A549 (cell line): Measurements from ENCODE around the gene RPL7L1. TPM values are rescaled to one million over a fixed set of nuclear protein-coding genes. Genes with fewer than 3 reads are reported as not detected.

Source experiments
- ATAC-seq, 2 experiments: fragments of 200-7000 bp in 1 of 2; fragments of >200 bp in 1 of 2; cut with Nextera tagmentation in 1 of 2; cut with Tn5 transposase in 1 of 2; 3 replicates each; pipeline versions ENCODE4 v1.8.0 to v1.9.1; 2018 to 2020; ENCODE audit warnings: mild to moderate bottlenecking in 1 of 2, moderate library complexity in 1 of 2
- CTCF ChIA-PET: fragments of 300-600 bp; sonication (Branson Sonifier 250); formaldehyde crosslinking; extraction: SDS; loops from one replicate; lab custom pipeline; 2021; ENCODE audit warnings: antibody characterized with exemption, inconsistent platforms; lab: Yijun Ruan, JAX
- POLR2A ChIA-PET: fragments of 350-600 bp; formaldehyde crosslinking; extraction: SDS; loops from one replicate; lab custom pipeline; 2021; ENCODE audit warnings: antibody characterized with exemption, inconsistent platforms; lab: Yijun Ruan, JAX
- DNase-seq, 2 experiments: peaks; one replicate each; pipeline versions ENCODE4 v3.0.0 to v3.0.0-alpha.2; 2011 to 2016; ENCODE audit warnings: low read depth in 1 of 2, low spot score in 1 of 2
- FAIRE-seq: peaks from 2 replicates; lab custom pipeline; 2011; peaks lifted over from hg19 to GRCh38; lab: Jason Lieb, UNC
- H3K27ac ChIP-seq, 2 experiments: fragments of >200 bp; sonication (Bioruptor Twin); formaldehyde crosslinking; 3 replicates each; pipeline ENCODE4 v1.5.1; 2016 to 2017
- H3K4me1 ChIP-seq: fragments of >200 bp; sonication (Bioruptor Twin); formaldehyde crosslinking; 3 replicates; pipeline ENCODE4 v1.6.1; 2016
- H3K4me2 ChIP-seq: fragments of >200 bp; sonication (Bioruptor Twin); formaldehyde crosslinking; 3 replicates; pipeline ENCODE4 v1.6.1; 2016
- H3K4me3 ChIP-seq: fragments of >200 bp; sonication (Bioruptor Twin); formaldehyde crosslinking; 3 replicates; pipeline ENCODE4 v1.5.1; 2016
- H3K9me3 ChIP-seq: fragments of >200 bp; sonication (Bioruptor Twin); formaldehyde crosslinking; 3 replicates; pipeline ENCODE4 v1.6.1; 2016
- CBX2 ChIP-seq: fragments of 200-600 bp; sonication (generic); IDR thresholded peaks from 2 replicates; pipeline ENCODE4 v1.6.1; 2016; ENCODE audit warnings: low read depth, mild to moderate bottlenecking, borderline replicate concordance
- CEBPB ChIP-seq, 2 experiments: fragments of >200 bp in 1 of 2; sonication (Bioruptor Twin) in 1 of 2; formaldehyde crosslinking in 1 of 2; IDR thresholded peaks; 2 replicates each; pipeline ENCODE4 v1.6.1; 2012 to 2016
- CHD2 ChIP-seq: fragments of 150-350 bp; IDR thresholded peaks from 2 replicates; pipeline ENCODE4 v1.6.1; 2014; ENCODE audit warnings: low read length; ENCODE audit not compliant: partially characterized antibody
- CHD4 ChIP-seq: fragments of 200-600 bp; sonication (generic); IDR thresholded peaks from 2 replicates; pipeline ENCODE4 v1.6.1; 2016; ENCODE audit warnings: antibody characterized with exemption, mild to moderate bottlenecking, borderline replicate concordance
- EP300 ChIP-seq, 2 experiments: fragments of >200 bp; sonication (Bioruptor Twin); formaldehyde crosslinking; IDR thresholded peaks; 2 replicates in 1 of 2; 3 replicates in 1 of 2; pipeline ENCODE4 v1.6.1; 2016 to 2017
- FOSB ChIP-seq: fragments of 250-450 bp; sonication (Bioruptor Pico); IDR thresholded peaks from 2 replicates; pipeline ENCODE4 v1.5.0; 2020; ENCODE audit warnings: mild to moderate bottlenecking, moderate library complexity
- HES2 ChIP-seq: fragments of >200 bp; sonication (Bioruptor Twin); formaldehyde crosslinking; IDR thresholded peaks from 2 replicates; pipeline ENCODE4 v1.6.1; 2016
- HMGXB4 ChIP-seq: fragments of 250-450 bp; sonication (Bioruptor Pico); IDR thresholded peaks from 2 replicates; pipeline ENCODE4 v1.5.0; 2021; ENCODE audit warnings: mild to moderate bottlenecking, moderate library complexity, borderline replicate concordance
- HOXB5 ChIP-seq: fragments of 250-450 bp; sonication (Bioruptor Pico); IDR thresholded peaks from 2 replicates; pipeline ENCODE4 v1.5.0; 2020; ENCODE audit warnings: mild to moderate bottlenecking, moderate library complexity
- KDM1A ChIP-seq: fragments of 200-600 bp; sonication (generic); IDR thresholded peaks from 2 replicates; pipeline ENCODE4 v1.6.1; 2016; ENCODE audit warnings: low read depth, mild to moderate bottlenecking
- MAX ChIP-seq: IDR thresholded peaks from 2 replicates; pipeline ENCODE4 v1.6.1; 2012
- POLR2A ChIP-seq: IDR thresholded peaks from 2 replicates; pipeline ENCODE4 v1.6.1; 2012; ENCODE audit warnings: mild to moderate bottlenecking, low read length
- POLR2AphosphoS2 ChIP-seq: conservative IDR thresholded peaks from 2 replicates; pipeline ENCODE4 v1.6.1; 2012; ENCODE audit warnings: low read length, improper control_type of control experiment, inconsistent platforms
- RCOR1 ChIP-seq: fragments of 150-350 bp; IDR thresholded peaks from 2 replicates; pipeline ENCODE4 v1.6.1; 2014; ENCODE audit warnings: antibody characterized with exemption, low read length, low read depth
- RFX5 ChIP-seq: fragments of 450-650 bp; IDR thresholded peaks from 2 replicates; pipeline ENCODE4 v1.7.1; 2014; ENCODE audit warnings: antibody characterized with exemption, mild to moderate bottlenecking, moderate library complexity
- SMC3 ChIP-seq: fragments of >200 bp; sonication (Bioruptor Twin); formaldehyde crosslinking; IDR thresholded peaks from 3 replicates; pipeline ENCODE4 v1.6.1; 2018; ENCODE audit warnings: inconsistent platforms
- TFCP2L1 ChIP-seq: fragments of 250-450 bp; sonication (Bioruptor Pico); IDR thresholded peaks from 2 replicates; pipeline ENCODE4 v1.5.0; 2021; ENCODE audit warnings: mild to moderate bottlenecking
- USF2 ChIP-seq: fragments of 450-650 bp; IDR thresholded peaks from 2 replicates; pipeline ENCODE4 v1.6.1; 2014; ENCODE audit warnings: antibody characterized with exemption
- ZFP36 ChIP-seq: fragments of 450-650 bp; IDR thresholded peaks from 2 replicates; pipeline ENCODE4 v1.6.1; 2014; ENCODE audit warnings: borderline replicate concordance; ENCODE audit not compliant: partially characterized antibody
- ZSCAN20 ChIP-seq: fragments of 250-450 bp; sonication (Bioruptor Pico); IDR thresholded peaks from 2 replicates; pipeline ENCODE4 v1.8.0; 2022; ENCODE audit warnings: mild to moderate bottlenecking, moderate library complexity
- WGBS: methylation state at CpG from one replicate; pipeline ENCODE4 v1.1.6; 2017; ENCODE audit errors: missing lambda C conversion rate; 5-methylcytosine and 5-hydroxymethylcytosine counted together
- polyA plus RNA-seq, 4 experiments: library from polyadenylated mRNA; depleted of rRNA in 3 of 4; stranded (reverse); fragments of >200 nt; fragmentation: RNase III in 1 of 4; extraction: RNeasy Plus Mini Kit Qiagen cat#74134 plus additional on column Dnase treatment in 1 of 4; gene quantifications; 2 replicates in 3 of 4; 3 replicates in 1 of 4; pipeline ENCODE4 v1.2.3, GENCODE V29; 2011 to 2017
- TF ChIP-seq, protein P1 (sequence below): fragments of 250-450 bp; sonication (Bioruptor Pico); IDR thresholded peaks from 2 replicates; pipeline ENCODE4 v1.5.0; 2020; ENCODE audit warnings: low read depth, mild to moderate bottlenecking, moderate library complexity

Gene RPL7L1
- polyA plus RNA-seq, 2 of the 4 experiments (the other 2 are of a cell fraction): 46.4 to 84.1 TPM

GRCh38 chr6:42834056-42834455, 45.4 kb upstream of the RPL7L1 start (continued):
- TF ChIP-seq CEBPB (IDR thresholded peaks at IDR 0.05) (no peak), CHD2 (no peak), ZFP36 (no peak)
- TF ChIP-seq, protein P1, sequence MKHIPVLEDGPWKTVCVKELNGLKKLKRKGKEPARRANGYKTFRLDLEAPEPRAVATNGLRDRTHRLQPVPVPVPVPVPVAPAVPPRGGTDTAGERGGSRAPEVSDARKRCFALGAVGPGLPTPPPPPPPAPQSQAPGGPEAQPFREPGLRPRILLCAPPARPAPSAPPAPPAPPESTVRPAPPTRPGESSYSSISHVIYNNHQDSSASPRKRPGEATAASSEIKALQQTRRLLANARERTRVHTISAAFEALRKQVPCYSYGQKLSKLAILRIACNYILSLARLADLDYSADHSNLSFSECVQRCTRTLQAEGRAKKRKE (CRISPR knock-in tag): no peak
- TF ChIP-seq, all 56 proteins: peak for 0

DNA sequence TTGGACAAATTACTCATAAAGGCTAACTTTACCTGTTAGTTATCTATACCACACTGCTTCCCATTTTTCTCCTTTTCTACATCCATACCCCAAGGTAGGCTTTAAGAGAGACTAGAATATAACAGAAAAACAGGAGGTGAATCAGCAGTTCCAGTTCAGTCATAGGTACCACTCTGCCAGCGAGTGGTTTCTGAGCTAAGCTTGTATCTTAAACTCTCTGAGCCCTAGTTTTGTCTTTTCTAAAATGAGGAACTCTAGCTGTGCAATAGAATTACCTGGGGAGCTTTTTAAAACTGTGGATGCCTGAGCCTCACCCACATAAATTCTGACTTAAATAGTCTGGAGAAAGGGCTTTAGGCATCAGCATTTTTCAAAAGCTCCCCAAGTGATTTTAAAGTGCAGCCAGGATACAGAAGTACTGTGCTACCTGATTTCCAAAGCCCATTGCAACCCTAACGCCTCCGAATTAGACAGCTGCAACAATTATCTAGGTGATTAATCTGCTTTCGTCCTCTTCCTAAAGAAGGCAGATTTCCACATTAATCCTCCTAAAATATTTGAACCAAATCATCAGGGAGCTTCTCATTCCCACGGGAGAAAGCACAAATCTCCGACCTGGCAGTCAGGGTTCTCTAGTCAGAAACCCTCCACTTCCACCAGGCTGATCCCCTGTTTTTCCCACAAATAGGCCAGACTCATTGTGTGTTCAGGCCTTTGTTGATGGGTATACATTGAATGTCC, 37.4 kb upstream of the RPL7L1 start:
- FAIRE-seq (no peak), ATAC-seq (no peak), DNase-seq (no peak)
- H3K4me2 ChIP-seq: no peak overlapping the region
- no peak overlapping the region for H3K4me3 ChIP-seq
- H3K27ac ChIP-seq: no peak overlapping the region
- POLR2A ChIA-PET: no interaction called here
- WGBS: 89% methylated on average over 6 of the region's 6 CpGs
- H3K9me3 ChIP-seq: no peaks in the 10 kb centered on the region
- TF ChIP-seq MAX (no peak), KDM1A (no peak), RCOR1 (no peak), CHD2 (no peak), USF2 (no peak), CHD4 (no peak), HOXB5 (CRISPR knock-in tag) (no peak), HES2 (no peak), ZSCAN20 (no peak), FOSB (CRISPR knock-in tag) (no peak), RFX5 (no peak), CBX2 (no peak), SMC3 (no peak), HMGXB4 (CRISPR knock-in tag) (no peak), POLR2AphosphoS2 (no peak), TFCP2L1 (no peak), POLR2A (no peak), EP300 (IDR thresholded peaks at IDR 0.05) (no peak)
- TF ChIP-seq, protein P1 (CRISPR knock-in tag): no peak
- TF ChIP-seq, all 56 proteins: peak for 0
- CTCF ChIA-PET: interaction anchor here (0.6 to 0.8 kb wide), 2 partner anchors 9 to 60 kb away, joined by 3 to 4 read pairs; no protein-coding TSS in a partner anchor
- H3K4me1 ChIP-seq: no peaks in the 10 kb centered on the region
